Dedifferentiated amniotic fluid mesenchymal stem cell (primary cell): ENCODE measurements around the gene LYZL2.
"Not testable (repeated sequence)": the region's sequence is repeated elsewhere in the genome, so short reads cannot be mapped to it uniquely, and the experiment has no call there.

Source experiments
- DNase-seq: peaks from one replicate; pipeline ENCODE4 v3.0.0-alpha.2; 2016; ENCODE audit errors: extremely low spot score

LYZL2 gene

DNA sequence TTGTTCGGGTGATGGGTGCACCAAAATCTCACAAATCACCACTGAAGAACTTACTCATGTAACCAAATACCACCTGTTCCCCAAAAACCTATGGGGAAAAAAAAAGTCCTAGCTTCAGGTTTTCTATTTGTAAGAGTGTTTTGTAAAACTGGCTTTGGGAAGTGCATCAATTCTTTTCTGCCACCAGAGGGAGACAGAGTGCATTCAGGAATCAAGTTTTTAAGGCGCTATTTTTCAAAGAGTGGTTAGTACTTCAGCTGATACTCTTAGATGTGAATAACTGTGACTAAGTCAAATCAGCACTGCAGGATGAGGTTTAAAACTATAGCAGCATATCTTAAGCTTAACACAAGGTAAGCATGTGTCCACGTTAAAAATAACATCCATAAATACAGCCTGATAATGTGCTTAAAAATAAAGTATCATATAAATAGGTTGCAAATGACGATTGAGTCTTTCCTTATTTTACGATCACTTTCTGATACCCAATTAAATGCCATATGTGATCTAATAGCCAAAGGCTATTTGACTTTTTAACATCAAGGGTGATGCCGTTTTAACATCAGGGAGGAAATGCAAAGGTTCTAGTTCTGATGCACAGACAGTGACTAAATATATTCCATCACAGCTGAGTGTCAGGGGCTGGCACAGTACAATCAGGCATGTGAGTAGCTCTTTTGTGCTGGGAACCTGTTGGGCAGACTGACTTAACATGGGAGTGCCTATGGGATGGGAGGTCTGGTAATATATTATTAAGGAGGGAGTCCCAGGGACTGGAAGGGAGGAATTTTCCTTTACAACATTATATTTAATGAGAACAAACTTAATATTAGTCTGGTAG is 10.6 kb upstream of the LYZL2 start:
- DNase-seq = peak; percentile 70

DNA sequence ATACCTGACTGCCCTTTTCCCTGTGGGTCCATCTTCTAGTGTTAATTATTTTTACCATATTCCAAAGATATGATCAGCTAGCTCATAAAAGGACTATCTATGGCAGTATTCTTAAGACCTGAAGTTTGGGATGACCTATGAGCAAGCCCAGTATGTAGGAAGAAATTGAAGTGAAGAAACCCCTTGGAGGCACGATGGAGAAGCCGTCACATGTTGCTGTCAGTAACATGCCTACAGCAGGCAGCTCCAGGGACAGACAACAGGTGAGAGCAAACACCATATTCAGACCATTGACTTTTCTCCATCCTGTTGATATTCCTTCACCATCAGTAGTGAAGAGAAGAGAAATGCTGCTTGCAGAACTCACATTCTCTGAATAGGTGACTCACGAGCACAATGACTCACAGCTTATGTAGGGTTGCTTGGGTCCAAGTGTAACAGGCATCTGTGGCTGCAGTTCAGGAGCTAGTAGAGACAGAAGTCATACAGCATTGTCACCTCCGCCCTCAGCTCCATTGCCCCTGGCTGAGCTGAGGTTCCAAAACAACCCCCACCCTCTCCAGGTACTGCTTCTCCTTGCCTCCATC is 8.4 kb upstream of the LYZL2 start:
- DNase-seq = peak; percentile 62

DNA sequence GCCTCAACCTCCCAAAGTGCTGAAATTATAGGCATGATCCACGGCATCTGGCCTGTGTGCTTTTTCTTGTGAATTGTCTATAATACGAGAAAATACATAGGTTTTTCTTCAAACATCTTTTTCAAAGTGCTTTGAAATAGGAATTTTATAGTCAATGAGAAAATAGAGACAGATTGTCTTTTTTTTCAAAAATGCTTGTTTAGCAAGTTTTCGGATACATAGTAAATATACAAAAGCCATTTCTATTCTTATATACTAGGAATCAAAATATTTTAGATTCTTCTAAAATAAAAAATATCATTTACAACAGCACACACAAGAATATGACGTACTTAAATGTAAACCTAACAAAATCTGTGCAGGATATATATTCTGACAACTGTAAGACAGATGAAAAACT is 1.6 kb upstream of the LYZL2 start:
- no peak for DNase-seq

DNA sequence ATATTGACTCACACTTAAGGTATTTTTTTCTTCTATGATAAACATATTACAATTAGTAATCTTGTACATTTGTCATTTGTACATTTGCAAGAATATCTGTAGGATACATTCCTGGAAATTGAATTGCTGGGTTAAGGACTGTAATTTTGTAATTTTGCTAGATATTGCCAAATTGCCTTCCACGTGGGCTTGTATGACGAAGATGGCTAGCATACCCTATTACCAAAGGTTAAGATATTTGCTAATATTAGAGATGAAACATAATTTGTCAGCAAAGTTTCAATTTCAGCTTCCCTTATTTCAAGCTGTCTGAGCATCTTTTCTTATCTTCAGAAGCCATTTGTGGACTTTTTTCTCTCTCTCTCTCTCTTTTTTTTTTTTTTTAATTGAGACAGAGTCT is 1.0 kb upstream of the LYZL2 start:
- DNase-seq = no peak

DNA sequence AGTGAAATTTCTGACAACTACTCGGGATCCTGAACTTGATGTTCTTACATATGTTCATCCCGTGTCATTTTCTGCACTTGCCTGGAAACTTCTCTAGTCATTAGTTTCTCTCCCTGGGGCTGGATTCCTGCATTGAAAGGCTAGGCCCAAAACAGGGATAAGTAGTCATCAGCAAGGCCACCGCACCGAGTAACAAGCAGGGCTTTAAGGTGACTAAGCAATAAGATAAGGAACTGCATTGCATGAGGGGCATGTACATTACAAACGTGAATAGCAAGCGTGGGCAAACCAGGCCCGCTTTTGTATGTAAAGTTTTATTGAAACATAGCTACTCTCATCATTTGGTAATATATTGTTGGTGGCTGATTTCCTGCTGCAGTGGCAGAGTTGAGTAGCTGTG is 977 bp downstream of the LYZL2 start:
- not testable (repeated sequence) for DNase-seq

DNA sequence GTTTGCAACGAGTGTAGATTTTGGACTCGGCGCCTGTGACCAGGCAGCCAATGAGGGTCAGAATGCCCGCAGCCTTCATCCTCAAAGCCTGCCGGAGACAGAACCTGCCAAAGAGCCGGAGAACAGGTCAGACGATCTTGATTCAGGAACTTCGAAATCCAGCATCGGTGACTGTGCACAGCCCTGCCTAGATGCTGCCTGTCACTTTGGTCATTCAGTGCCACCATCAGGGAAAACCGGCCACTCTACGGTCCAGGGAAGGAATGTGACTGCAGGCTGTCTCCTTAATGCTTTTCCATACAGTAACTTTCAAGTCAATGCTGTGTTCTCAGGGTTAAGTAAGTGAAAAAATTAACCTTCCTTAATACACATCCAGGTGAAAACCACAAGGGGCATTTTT is 2.7 kb downstream of the LYZL2 start:
- not testable (repeated sequence) for DNase-seq

DNA sequence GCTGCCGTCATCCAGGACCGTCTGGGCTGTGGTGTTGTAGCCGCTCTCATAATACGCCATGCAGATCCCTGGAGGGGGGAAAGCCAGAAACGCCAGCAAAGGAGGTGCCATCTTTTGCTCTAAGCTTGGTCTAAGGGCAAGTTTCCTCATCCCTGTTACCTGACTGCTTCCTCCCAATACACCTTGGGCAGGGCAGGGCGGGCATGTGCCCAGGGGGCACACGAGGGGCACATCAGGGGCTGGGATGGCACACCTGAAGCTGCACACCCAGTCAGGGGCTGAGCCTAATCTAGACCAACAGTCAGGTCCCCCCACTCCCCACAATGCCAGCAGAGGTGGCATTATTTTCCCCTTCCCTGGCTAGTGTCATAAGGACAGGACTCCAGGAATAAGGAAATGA is 3.4 kb downstream of the LYZL2 start:
- not testable (repeated sequence) for DNase-seq

DNA sequence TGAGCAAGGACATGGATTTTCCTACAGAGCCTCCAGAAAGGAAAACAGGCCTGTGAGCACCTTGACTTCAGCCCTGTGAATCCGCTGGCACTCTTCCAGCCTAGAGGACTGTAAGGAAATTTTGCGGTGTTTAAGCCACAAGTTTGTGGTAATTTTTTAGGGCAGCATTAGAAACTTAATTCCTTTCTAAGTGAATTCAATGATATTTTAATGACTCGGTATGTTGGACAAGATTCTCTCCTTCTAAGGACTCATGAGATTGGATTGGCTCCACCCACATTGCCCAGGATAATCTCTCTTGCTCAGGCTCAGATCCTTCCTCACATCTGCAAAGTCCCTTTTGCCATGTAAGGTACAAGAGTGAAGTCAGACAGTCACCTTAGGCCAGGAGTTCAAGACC is 4.5 kb downstream of the LYZL2 start:
- no peak for DNase-seq

DNA sequence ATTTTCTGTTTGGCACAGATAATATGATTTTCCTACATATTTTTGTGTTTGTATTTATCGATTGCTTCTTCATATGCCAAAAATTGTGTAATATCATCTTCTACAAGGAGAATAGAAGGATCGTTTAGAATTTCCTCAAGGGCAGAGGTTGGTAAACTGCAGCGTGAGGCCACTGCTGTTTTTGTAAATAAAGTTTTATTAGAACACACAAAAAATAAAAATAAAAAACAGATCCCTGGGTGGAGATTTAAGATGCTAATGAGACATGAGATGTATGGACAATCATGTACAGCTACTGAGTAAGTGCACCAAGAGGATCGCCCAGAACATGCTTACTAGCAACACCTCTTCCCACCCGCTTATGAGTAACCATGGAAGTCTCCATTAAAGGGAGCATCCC is 9.6 kb downstream of the LYZL2 start:
- no peak for DNase-seq

DNA sequence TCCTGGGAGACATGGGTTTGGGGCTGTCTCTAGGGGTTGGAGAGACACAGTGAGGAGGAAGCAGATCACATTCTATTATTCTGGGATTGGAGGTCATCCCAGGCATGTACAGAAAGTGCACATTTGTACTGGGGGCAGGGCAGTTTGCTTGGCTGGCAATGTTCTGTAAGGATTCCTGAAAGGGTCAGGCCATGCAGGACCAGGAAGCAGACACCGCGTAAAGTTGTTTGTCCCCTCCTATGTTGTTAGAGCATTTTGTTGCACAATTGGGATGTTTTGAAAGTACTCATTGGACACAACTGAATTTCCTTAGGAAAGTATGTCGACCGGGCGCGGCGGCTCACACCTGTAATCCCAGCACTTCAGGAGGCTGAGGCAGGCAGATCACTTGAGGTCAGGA is 12.5 kb downstream of the LYZL2 start:
- no peak for DNase-seq

DNA sequence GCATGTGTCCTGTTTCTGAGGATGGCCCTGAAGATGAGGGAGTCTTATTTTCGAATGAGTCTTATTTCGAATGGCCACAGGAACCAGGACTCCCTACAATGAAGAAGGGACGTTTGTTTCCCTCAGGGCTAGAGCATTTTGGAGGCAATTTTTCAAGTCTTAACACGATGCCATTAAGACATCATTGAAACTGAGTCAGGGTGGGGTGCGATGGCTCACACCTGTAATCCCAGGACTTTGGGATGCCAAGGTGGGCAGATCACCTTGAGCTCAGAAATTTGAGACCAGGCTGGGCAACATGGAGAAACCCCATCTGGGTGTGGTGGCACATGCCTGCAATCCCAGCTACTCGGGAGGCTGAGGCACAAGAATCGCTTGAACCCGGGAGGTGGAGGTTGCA is 18.5 kb downstream of the LYZL2 start:
- DNase-seq = not testable (repeated sequence)

DNA sequence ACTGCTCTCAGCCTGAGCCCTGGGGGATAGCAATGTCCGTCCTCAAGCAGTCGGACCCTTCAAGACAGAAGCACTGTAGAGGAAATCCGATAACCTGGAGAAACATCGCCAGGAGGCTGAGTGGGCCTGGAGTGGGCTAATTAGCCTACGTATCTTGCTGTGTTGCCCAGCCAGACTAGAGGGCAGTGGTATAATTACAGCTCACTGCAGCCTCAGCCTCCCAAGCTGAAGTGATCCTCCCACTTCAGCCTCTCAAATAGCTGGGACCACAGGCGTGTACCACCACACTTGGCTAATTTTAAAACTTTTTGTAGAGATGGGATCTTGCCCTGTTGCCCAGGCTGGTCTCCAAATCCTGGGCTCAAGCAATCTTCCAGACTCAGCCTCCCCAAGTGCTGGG is 21.7 kb downstream of the LYZL2 start:
- no peak for DNase-seq

DNA sequence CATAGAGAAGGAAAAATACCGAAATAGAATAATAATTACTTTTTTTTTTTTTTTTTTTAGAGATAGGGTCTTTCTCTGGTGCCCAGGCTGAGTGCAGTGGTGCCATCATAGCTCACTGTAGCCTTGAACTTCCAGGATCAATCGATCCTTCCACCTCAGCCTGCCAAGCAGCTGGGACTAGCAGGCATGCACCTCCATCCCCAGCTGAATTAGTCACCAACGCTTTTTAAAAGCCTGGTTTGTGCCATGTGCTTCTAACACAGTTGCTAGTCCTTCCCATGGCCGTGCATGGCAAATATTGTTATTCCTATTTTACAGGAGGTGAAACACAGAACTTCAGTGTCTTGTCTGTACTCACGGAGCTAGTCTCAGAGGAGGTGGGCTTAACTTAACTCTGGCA is 23.2 kb downstream of the LYZL2 start:
- no peak for DNase-seq

DNA sequence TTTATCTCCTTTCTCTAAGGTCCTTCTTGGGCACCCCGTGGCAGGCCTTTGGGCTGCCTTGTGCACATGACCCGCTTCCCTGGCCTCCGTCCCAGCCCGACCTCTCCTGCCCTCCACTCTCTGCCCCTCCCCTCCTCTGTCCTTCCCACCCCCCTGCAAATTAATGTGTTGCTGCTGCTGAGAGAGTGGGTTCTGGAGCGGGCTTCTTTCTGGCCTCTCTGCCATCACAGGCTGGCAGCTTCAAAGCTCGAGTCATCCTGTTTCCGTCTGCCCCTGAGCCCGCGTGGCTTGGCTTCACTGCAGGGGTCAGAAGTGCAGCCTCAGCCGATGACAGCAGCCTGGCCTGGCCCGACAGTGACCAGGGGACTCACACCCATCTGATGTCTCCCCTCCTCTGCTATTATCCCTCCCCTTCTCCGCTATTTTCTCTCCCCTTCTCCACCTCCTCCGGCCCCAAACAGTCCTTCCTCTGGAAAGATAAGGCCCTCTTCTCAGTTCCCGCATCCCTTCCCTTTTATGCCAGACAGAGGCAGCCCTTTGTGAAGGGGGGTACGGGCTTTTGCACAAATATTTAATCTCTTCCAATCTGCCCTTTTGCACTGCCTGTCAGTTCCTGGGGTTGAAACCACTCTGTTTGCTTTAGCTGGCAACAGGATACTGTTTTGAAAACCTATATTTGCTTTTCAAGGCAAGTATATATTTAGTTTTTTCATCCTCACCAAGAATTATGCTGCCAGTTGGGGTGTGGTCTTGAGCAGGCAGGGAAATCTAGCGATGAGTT is 24.0 kb downstream of the LYZL2 start:
- not testable (repeated sequence) for DNase-seq

DNA sequence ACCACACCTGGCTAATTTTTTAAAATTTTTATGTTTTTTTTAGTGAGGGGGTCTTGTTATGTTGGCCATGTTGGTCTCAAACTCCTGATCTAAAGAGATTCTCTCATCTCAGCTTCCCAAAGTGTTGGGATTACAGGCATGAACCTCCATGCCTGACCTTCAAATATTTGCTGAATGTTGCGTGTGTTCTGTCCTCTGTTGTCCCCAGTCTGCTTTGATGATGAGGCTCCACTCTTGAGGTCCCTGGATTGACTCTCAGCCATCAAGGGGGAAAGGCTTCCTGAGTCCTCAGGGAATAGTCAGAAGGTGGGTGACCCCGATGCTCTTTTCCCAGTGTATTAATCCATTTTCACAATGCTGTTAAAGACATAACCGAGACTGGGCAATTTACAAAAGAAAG is 26.0 kb downstream of the LYZL2 start:
- DNase-seq = no peak

DNA sequence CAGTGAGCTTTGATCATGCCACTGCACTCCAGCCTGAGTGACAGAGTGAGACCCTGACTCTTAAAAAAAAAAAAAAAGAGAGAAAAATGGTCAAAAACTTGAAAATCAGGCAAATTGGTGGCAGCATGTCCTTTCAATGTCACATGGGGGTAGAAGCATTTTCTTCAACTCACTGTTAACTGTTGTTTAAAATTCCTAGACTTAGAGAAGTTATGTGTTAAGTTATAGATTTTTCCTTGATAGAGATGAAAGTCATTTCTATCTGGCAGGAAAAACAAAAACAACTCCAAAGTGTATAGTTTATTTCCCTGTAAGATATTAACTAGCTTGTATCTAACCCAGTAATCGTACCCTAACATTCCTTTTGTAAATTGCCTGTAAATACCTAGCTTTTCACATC is 26.8 kb downstream of the LYZL2 start:
- DNase-seq = no peak

DNA sequence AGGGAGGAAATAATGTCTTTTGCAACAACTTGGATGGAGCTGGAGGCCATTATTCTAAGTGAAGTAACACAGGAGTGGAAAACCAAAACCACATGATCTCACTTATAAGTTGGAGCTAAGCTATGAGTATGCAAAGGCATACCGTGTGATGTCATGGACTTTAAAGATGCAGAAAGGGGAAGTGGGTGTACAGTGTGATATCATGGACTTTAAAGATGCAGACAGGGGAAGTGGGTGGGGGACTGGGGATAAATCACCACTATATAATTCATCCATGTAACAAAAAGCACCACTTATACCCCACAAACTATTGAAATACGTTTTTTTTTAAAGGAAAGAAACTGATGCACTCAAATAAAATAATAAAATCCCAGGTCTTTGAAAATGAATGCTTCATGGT is 29.5 kb downstream of the LYZL2 start:
- no peak for DNase-seq

DNA sequence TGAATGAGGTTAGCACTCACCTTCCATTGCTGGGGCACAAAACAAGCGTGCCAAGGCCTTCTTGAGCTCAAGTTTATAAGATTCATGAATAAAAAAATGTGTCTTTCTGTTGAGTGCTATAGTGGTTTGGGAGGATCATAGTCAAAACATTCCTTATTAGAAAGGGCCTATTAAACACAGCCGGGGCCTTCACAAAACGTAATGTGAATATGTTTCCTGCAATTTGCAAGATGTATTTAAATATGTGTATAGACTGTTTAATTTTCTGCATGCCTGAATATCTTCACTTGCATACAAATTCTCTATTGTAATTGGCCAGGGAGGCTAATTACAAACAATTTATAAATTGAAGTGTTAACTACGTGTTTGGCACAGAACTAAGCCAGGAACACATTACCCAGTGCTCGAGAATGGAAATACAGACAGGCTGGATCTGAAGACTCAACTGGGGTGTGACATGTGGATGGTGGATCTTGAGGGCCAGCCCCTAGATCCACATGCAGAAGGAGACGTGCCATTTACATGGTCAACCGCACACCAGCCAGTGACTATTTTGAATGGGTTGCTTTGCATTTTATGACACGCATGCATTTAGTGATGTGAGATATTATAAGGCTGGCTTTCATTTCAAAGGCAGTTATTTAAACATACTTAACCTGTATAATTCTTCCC is 31.3 kb downstream of the LYZL2 start:
- no peak for DNase-seq

DNA sequence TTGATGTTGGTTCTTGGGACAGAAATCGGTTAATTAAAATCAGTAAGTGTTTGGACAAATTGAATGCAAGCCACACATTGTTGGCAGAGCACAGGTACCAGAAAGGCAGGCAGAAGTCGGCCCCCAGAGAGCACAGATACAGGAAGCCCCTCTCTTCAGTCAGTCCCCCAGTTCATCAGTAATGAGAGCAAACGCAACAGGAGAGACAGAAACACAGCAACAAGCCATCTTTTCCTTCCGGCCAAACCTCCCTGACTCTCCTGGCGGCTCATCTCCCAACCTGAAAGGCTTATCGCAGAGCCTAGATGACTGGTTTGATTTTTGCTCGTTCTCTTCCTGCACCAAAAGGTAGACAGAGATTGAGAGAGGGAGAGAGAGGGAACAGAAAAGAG is 32.1 kb downstream of the LYZL2 start:
- not testable (repeated sequence) for DNase-seq

DNA sequence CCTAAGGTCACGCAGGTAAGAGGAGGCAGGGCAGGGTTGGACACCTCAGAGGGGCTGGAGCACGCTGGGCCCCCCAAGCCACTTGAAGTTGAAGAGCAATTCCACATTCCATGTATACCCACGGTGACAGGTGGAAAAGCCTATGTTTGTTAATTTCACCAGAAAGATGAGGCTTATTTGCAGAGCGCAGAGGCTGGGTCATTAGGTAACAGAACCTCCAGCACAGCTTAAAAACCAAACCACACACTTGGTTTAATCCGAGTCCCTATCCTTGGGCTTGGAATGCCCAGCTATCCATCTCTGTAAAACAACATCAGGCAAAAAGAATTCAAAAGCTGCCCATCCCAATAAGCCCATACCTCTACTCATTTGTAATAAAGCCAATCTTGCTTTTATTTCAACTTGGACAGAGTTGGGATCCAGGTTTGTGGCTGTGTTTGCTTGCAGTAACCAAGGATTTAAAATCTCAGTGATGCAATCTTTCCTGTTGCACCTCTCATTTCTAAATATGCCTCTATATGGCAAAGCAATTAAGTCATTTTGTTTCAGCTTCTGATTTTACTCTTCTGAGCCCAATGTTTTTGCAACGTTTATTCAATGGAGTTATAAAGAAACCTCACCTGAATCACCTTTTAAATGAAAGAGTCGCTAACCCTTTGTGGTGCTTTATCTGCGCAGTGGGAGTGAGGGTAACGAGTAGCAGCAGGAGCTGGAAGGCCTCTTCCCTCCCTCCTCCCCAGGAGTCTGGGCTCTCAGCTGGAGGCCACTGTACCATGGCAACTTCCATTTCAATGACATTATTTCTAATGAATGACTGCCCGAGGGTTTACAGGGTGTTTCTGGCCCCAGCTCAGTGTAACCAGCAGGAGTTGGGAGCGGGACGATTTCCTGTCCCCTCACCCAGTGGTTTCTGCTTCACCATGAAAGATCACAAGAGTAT is 32.8 kb downstream of the LYZL2 start:
- not testable (repeated sequence) for DNase-seq

DNA sequence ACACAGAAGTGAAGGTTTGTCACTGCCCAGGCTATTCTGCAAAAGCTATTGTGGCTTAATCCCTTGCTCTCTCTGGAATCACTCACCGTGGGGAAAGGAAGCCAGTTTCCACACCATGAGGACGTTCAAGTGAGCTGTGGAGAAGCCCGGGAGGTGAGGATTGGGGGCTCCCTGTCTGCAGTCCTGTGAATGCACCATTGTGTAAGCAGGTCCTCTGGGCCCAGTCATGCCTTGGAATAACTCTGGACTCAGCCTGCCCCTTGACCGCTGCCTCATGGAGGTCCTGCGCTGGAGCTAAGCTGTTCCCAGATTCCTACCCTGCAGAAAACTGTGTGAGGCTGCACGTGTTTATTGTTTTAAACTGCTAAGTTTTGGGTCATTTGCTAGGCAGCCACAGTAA is 33.5 kb downstream of the LYZL2 start:
- DNase-seq = no peak
